HG02571 (cell line): ENCODE measurements around the gene SELP.

Experiments used
- ATAC-seq: cut with Tn5 transposase; IDR thresholded peaks from one replicate; pipeline ENCODE4 v1.9.1; 2021; ENCODE audit warnings: mild to moderate bottlenecking, moderate library complexity; ENCODE audit not compliant: unreplicated experiment

The SELP gene

GRCh38 chr1:169577981-169578738 lies 51.8 kb downstream of the SELP start:
- no peak for ATAC-seq

DNA sequence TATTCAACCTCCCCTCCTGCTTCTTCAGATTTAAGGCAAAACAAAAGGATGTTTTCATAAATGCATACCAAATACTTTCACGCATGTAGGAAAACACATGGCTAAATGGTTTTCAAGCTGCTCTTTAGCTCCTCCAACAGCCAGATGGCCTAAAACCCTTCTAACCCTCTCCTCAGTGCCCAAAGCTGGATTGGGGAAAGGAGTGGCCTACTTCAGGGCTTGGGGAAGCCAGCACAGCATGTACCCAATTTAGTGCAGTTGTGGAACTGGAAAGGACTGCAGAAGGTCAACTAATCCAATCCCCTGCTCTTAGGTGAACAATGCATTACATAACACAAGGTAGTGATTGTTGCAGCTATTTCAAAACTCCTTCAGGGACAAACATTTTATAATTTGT lies 53.0 kb downstream of the SELP start:
- ATAC-seq: no peak

DNA sequence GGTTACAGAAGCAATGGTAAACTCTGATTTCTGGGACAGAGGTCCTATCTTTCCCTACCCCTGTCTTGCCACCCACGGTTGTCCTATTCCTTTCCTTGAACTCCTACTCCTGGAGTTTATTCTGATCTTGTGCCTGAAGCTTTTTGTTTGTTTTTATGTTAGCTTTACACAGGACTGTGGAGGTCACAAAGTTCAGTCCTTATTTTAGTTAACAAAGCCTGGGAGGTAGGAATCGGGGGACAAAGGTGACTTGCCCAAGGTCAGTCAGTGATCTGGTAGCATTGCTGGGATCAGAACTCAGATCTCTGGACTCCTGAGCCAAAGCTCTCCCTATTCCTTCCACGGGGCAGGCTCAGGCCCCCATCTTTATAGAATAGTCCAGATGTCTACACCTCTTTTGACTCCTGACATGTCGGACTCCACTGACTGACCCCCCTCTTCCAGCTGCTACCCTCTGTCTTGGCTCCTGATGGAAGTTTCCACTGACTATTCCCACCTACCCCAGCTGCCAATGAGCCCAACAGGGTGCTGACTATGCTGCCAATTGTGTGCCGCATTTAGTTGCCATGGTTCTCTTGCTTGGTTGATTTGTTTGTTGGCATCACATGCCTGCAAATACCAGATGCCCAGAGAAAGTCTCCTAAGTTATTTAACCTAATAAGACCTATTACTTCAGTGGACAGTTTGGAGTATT lies 53.5 kb downstream of the SELP start:
- ATAC-seq: no peak

DNA sequence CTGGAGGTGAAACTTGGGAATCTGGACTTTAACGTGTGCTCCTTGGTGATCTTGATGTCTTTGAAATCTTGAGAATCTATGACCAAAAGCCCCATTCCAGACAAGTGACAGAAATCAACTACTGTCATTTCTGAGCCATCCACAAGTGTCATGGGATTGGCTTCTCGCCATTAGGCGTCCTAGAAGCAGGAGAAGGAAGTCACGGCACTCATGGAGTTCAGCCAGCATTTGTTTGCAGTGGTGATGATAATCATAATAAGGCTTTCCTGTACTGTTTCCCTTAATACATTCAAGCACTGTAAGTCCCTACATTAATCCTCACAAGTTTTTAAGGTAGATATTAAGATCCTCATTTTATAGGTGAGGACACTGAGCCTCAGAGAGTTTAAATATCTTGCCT lies 55.6 kb downstream of the SELP start:
- no peak for ATAC-seq

GRCh38 chr1:169572187-169572586 lies 57.7 kb downstream of the SELP start:
- ATAC-seq: no peak

GRCh38 chr1:169571450-169571849 lies 58.5 kb downstream of the SELP start:
- ATAC-seq: no peak

- no peak for ATAC-seq
Measured at GRCh38 chr1:169570172-169570574, 59.8 kb downstream of the SELP start.

- no peak for ATAC-seq
Measured at GRCh38 chr1:169568497-169568896, 61.4 kb downstream of the SELP start.

DNA sequence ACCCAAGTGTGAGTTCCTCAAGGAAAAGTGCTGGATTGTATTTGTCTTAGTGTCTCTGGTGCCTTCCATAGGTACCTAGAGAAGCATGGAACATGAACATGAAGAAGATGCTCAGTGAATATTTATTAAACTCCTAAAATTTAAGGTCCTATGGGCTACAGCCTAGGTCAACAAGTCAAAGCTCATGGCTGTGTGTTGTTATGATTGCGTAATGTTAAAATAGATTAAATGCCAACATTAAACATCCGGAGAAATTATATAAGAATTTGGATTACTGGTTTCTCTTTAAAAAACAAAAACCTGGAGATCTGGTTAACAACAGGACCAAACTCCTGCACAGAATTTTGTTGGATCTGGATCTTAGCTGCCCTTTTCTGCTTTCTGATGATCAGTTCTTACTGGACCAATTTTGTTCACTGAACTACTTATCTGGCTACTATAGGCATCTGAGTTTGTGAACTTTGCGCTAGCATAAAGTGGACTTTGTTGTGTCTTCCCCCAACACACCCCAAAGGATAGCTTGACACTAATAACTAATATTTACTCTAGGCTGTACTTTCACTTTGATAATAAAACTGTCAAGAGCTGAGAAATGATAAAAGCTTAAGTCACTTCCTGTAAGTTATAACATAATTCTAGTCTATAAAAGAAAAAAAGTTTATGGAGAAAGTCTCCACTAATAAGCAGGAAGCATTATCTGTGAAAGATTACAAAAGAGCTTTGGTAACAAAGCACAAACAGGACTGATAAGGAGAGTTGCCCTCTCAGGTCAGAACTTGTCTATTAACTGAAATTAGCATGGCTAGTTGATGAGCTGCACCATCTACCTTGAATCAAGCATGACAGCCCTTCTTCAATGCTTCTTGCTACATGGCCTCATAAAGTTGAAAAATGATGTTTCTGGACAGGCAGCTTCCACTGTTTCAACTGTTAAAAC lies 64.3 kb downstream of the SELP start:
- no peak for ATAC-seq

GRCh38 chr1:169563650-169564049 lies 66.3 kb downstream of the SELP start:
- no peak for ATAC-seq

- no peak for ATAC-seq
Measured at GRCh38 chr1:169563019-169563615, 66.8 kb downstream of the SELP start.

DNA sequence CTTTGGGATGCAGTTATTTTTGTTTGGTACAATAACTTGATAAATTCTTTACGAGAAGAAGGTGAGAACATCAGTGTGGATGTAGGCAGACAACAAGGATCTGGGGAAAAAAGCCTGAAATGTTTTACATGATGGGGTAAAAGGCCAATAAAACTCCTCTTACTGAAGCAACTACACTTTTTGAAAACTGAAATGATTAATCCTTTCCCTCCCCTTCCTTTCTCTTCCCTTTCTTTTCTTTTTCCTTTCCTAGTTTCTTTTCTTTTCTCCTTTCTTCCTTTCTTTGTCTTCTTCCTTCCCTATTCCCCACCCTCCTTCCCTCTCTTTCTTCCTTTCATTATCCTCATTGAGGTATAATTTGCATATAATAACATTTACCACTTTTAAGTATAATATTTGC lies 68.2 kb downstream of the SELP start:
- ATAC-seq: no peak

- no peak for ATAC-seq
Measured at GRCh38 chr1:169557131-169557530, 72.8 kb downstream of the SELP start.

GRCh38 chr1:169550294-169550693 lies 79.6 kb downstream of the SELP start:
- no peak for ATAC-seq

- no peak for ATAC-seq
Measured at GRCh38 chr1:169548282-169548681, 81.6 kb downstream of the SELP start.

DNA sequence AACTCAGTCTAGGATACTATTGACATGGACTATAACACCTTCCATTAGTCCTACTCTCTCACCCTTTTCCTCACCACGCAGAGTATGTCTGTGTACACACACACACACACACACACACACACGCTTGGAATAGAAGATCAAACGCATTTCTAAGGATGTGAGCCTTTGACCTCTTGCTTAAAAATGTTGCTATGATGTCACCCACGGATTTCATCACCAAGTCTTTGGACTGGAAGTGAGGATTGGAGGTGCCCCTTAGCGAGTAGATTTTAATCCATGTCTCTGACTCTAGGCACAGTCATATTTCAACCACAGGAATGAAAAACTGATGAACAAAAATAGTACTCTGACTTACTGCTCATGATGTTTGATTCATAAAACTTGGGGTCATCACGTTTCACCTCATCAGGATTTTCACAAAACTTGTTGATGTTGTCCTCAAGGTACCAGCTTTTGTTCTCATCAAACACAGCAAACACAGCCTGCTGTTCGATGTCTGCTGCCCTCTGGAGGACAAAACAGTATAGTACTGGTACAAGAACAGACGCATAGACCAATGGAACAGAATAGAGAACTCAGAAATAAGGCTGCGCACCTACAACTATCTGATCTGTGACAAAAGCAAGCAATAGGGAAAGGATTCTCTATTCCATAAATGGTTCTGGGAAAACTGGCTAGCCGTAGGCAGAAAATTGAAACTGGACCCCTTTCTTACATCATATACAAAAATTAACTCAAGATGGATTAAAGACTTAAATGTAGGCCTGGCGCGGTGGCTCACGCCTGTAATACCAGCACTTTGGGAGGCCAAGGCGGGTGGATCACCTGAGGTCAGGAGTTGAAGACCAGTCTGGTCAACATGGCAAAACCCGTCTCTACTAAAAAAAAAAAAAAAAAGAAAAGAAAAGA lies 83.6 kb downstream of the SELP start:
- ATAC-seq: peak; percentile 75

DNA sequence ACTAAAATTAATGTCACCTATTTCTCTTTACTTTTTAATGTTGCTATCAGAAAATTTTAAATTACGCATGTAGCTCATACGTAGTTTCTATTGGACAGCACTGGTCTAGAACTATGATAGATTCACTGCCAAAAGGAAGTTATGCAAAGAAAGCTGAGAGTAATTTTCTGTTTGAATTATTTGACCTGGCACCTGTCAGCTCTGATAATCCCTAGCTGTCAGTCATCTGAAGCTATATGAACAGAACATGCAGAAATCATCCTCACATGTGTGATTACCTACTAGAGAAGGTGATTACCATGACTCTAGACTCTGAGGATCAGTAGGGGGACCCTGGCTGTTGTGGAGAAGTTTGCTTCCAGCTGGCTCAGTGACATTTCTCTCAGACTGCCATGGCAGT lies 84.5 kb downstream of the SELP start:
- ATAC-seq: no peak

DNA sequence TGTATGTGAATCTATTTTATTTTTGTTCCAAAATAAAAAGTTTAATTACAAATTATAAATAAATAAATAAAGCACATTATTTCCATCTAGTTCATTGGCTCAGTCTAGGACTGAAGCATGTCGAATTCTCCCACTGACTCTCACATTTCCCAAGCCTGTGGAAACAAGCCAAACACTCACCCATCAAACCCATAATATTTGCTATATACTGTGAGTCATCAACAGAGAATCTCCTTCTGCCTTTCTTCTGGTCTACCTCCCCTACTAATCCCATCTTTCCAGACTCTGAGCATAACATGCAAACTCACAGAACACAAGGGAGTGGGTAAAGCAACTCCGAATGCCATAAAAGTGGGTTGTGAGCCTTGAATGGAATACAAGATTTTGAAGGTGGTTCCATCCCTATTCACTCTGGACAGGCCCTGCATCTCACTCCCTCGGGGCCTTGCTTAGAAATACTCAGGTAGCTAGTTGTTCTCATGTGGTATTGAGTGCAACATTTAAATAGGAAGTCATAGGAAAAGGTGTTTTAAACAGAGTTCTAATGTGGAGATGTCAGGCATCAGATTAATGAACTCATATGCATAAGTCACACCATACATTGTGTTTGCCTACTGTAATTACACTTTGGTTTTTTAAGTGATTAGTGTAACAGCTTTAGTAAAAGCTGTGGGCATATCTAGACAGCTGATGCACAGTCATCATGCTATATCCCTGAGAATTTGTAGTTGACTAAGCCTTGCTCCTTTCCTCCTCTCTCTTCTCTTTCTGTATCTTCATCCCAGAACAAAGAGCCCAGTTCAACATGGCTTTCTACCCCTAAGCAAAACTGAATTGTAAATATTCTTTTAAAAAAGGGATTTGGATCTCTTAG lies 90.7 kb downstream of the SELP start:
- ATAC-seq: no peak
